A549 (cell line): ENCODE measurements around the gene ABCF2. TPM values are rescaled to one million over a fixed set of nuclear protein-coding genes. Genes with fewer than 3 reads are reported as not detected.

Experiments
- ATAC-seq, 2 experiments: fragments of 200-7000 bp in 1 of 2; fragments of >200 bp in 1 of 2; cut with Nextera tagmentation in 1 of 2; cut with Tn5 transposase in 1 of 2; 3 replicates each; pipeline versions ENCODE4 v1.8.0 to v1.9.1; 2018 to 2020; ENCODE audit warnings: mild to moderate bottlenecking in 1 of 2, moderate library complexity in 1 of 2
- CTCF ChIA-PET: fragments of 300-600 bp; sonication (Branson Sonifier 250); formaldehyde crosslinking; extraction: SDS; loops from one replicate; lab custom pipeline; 2021; ENCODE audit warnings: antibody characterized with exemption, inconsistent platforms; lab: Yijun Ruan, JAX
- POLR2A ChIA-PET: fragments of 350-600 bp; formaldehyde crosslinking; extraction: SDS; loops from one replicate; lab custom pipeline; 2021; ENCODE audit warnings: antibody characterized with exemption, inconsistent platforms; lab: Yijun Ruan, JAX
- DNase-seq, 2 experiments: peaks; one replicate each; pipeline versions ENCODE4 v3.0.0 to v3.0.0-alpha.2; 2011 to 2016; ENCODE audit warnings: low read depth in 1 of 2, low spot score in 1 of 2
- FAIRE-seq: peaks from 2 replicates; lab custom pipeline; 2011; peaks lifted over from hg19 to GRCh38; lab: Jason Lieb, UNC
- H3K27ac ChIP-seq, 2 experiments: fragments of >200 bp; sonication (Bioruptor Twin); formaldehyde crosslinking; 3 replicates each; pipeline ENCODE4 v1.5.1; 2016 to 2017
- H3K4me1 ChIP-seq: fragments of >200 bp; sonication (Bioruptor Twin); formaldehyde crosslinking; 3 replicates; pipeline ENCODE4 v1.6.1; 2016
- H3K4me2 ChIP-seq: fragments of >200 bp; sonication (Bioruptor Twin); formaldehyde crosslinking; 3 replicates; pipeline ENCODE4 v1.6.1; 2016
- H3K4me3 ChIP-seq: fragments of >200 bp; sonication (Bioruptor Twin); formaldehyde crosslinking; 3 replicates; pipeline ENCODE4 v1.5.1; 2016
- H3K9me3 ChIP-seq: fragments of >200 bp; sonication (Bioruptor Twin); formaldehyde crosslinking; 3 replicates; pipeline ENCODE4 v1.6.1; 2016
- CBX2 ChIP-seq: fragments of 200-600 bp; sonication (generic); IDR thresholded peaks from 2 replicates; pipeline ENCODE4 v1.6.1; 2016; ENCODE audit warnings: low read depth, mild to moderate bottlenecking, borderline replicate concordance
- CHD2 ChIP-seq: fragments of 150-350 bp; IDR thresholded peaks from 2 replicates; pipeline ENCODE4 v1.6.1; 2014; ENCODE audit warnings: low read length; ENCODE audit not compliant: partially characterized antibody
- JUN ChIP-seq, 2 experiments: fragments of >200 bp; sonication (Bioruptor Twin); formaldehyde crosslinking; IDR thresholded peaks; 2 replicates in 1 of 2; 3 replicates in 1 of 2; pipeline ENCODE4 v1.6.1; 2016 to 2017
- JUNB ChIP-seq: fragments of >200 bp; sonication (Bioruptor Twin); formaldehyde crosslinking; IDR thresholded peaks from 2 replicates; pipeline ENCODE4 v1.6.1; 2016
- KDM5A ChIP-seq: fragments of 200-600 bp; sonication (generic); IDR thresholded peaks from 2 replicates; pipeline ENCODE4 v1.6.1; 2016; ENCODE audit warnings: antibody characterized with exemption, mild to moderate bottlenecking
- MAZ ChIP-seq: fragments of 150-350 bp; IDR thresholded peaks from 2 replicates; pipeline ENCODE4 v1.6.1; 2014; ENCODE audit warnings: antibody characterized with exemption, low read depth, low read length, borderline replicate concordance
- MYC ChIP-seq: IDR thresholded peaks from 2 replicates; pipeline ENCODE4 v1.6.1; 2012; ENCODE audit warnings: mild to moderate bottlenecking, inconsistent platforms, low read length, improper control_type of control experiment, borderline replicate concordance
- PHF8 ChIP-seq: fragments of 200-600 bp; sonication (generic); IDR thresholded peaks from 2 replicates; pipeline ENCODE4 v1.6.1; 2016; ENCODE audit warnings: low read depth, mild to moderate bottlenecking, antibody characterized with exemption, moderate library complexity, borderline replicate concordance
- POLR2A ChIP-seq: IDR thresholded peaks from 2 replicates; pipeline ENCODE4 v1.6.1; 2012; ENCODE audit warnings: mild to moderate bottlenecking, low read length
- RAD21 ChIP-seq, 2 experiments: fragments of >200 bp in 1 of 2; sonication (Bioruptor Twin) in 1 of 2; formaldehyde crosslinking in 1 of 2; IDR thresholded peaks in 1 of 2; conservative IDR thresholded peaks in 1 of 2; 2 replicates in 1 of 2; 3 replicates in 1 of 2; pipeline ENCODE4 v1.6.1; 2012 to 2018; ENCODE audit warnings: inconsistent platforms in 1 of 2
- RFX5 ChIP-seq: fragments of 450-650 bp; IDR thresholded peaks from 2 replicates; pipeline ENCODE4 v1.7.1; 2014; ENCODE audit warnings: antibody characterized with exemption, mild to moderate bottlenecking, moderate library complexity
- SREBF2 ChIP-seq: fragments of 450-650 bp; IDR thresholded peaks from 2 replicates; pipeline ENCODE4 v1.6.1; 2014; ENCODE audit warnings: mild to moderate bottlenecking, moderate library complexity
- ZC3H11A ChIP-seq: fragments of 450-650 bp; IDR thresholded peaks from 2 replicates; pipeline ENCODE4 v1.6.1; 2014; ENCODE audit warnings: antibody characterized with exemption, mild to moderate bottlenecking
- ZFP36 ChIP-seq: fragments of 450-650 bp; IDR thresholded peaks from 2 replicates; pipeline ENCODE4 v1.6.1; 2014; ENCODE audit warnings: borderline replicate concordance; ENCODE audit not compliant: partially characterized antibody
- ZNF302 ChIP-seq: fragments of 250-450 bp; sonication (Bioruptor Pico); IDR thresholded peaks from 2 replicates; pipeline ENCODE4 v1.9.0; 2021; ENCODE audit warnings: inconsistent platforms, mild to moderate bottlenecking, moderate library complexity
- WGBS: methylation state at CpG from one replicate; pipeline ENCODE4 v1.1.6; 2017; ENCODE audit errors: missing lambda C conversion rate; 5-methylcytosine and 5-hydroxymethylcytosine counted together
- polyA plus RNA-seq, 4 experiments: library from polyadenylated mRNA; depleted of rRNA in 3 of 4; stranded (reverse); fragments of >200 nt; fragmentation: RNase III in 1 of 4; extraction: RNeasy Plus Mini Kit Qiagen cat#74134 plus additional on column Dnase treatment in 1 of 4; gene quantifications; 2 replicates in 3 of 4; 3 replicates in 1 of 4; pipeline ENCODE4 v1.2.3, GENCODE V29; 2011 to 2017
- TF ChIP-seq, protein P1 (sequence below): fragments of 250-450 bp; sonication (Bioruptor Pico); IDR thresholded peaks from 2 replicates; pipeline ENCODE4 v1.5.0; 2020; ENCODE audit warnings: low read depth, mild to moderate bottlenecking, moderate library complexity
- TF ChIP-seq, protein P2 (sequence below): fragments of 450-650 bp; IDR thresholded peaks from 2 replicates; pipeline ENCODE4 v1.6.1; 2014; ENCODE audit warnings: antibody characterized with exemption
- TF ChIP-seq, protein P3 (sequence below): fragments of >200 bp; sonication (Bioruptor Twin); formaldehyde crosslinking; IDR thresholded peaks from 3 replicates; pipeline ENCODE4 v1.6.1; 2016
- TF ChIP-seq, protein P4 (sequence below): fragments of 200-600 bp; sonication (generic); IDR thresholded peaks from 2 replicates; pipeline ENCODE4 v1.6.1; 2016; ENCODE audit warnings: antibody characterized with exemption, mild to moderate bottlenecking, moderate library complexity
- TF ChIP-seq, protein P5 (sequence below): IDR thresholded peaks from 2 replicates; pipeline ENCODE4 v1.6.1; 2012

Gene ABCF2
- polyA plus RNA-seq, 2 of the 4 experiments (the other 2 are of a cell fraction), result 47.8 to 70.9 TPM

DNA sequence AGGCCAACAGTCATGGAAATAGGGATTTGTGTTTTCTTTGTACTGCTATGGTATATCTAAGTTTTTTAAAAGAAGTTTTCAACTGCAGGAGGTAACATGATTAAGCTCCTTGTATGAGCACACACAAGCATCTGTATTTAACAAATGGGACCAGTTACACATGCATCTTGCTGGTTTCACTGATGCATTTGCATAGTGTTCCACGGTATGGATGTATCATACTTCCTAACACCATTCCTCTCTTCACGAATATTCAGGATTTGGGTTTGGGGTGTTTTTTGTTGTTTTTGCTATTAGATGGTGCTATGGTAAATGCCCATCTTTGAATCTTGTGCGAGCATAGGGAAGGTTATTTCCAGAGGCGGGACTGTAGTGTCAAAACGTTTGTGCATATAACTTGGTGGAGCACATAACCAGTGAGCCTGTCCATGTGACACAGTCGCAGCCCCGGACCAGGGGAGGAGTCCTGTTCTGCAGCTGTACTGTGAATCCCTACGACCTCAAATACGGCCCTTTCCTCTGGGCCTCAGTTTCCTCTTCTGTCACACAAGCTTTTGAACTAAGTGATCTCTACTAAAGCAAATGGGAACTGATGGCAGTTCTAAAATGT, 18.6 kb downstream of the ABCF2 start:
- DNase-seq (no peak), FAIRE-seq (no peak), ATAC-seq (peak in 1 of 2 experiments; percentile 12; a peak in 1 of 6 replicates)
- Histone ChIP-seq H3K4me3 (no peak overlapping the region), H3K4me1 (no peaks in the 10 kb centered on the region), H3K9me3 (no peaks in the 10 kb centered on the region), H3K4me2 (no peak overlapping the region), H3K27ac (no peak overlapping the region)
- TF ChIP-seq, protein P1, sequence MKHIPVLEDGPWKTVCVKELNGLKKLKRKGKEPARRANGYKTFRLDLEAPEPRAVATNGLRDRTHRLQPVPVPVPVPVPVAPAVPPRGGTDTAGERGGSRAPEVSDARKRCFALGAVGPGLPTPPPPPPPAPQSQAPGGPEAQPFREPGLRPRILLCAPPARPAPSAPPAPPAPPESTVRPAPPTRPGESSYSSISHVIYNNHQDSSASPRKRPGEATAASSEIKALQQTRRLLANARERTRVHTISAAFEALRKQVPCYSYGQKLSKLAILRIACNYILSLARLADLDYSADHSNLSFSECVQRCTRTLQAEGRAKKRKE (CRISPR knock-in tag), result no peak
- TF ChIP-seq MYC, result no peak
- no peak for TF ChIP-seq MAZ
- TF ChIP-seq, protein P2, sequence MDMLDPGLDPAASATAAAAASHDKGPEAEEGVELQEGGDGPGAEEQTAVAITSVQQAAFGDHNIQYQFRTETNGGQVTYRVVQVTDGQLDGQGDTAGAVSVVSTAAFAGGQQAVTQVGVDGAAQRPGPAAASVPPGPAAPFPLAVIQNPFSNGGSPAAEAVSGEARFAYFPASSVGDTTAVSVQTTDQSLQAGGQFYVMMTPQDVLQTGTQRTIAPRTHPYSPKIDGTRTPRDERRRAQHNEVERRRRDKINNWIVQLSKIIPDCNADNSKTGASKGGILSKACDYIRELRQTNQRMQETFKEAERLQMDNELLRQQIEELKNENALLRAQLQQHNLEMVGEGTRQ, result no peak
- TF ChIP-seq ZC3H11A, result no peak
- TF ChIP-seq SREBF2, result no peak
- TF ChIP-seq, protein P3, sequence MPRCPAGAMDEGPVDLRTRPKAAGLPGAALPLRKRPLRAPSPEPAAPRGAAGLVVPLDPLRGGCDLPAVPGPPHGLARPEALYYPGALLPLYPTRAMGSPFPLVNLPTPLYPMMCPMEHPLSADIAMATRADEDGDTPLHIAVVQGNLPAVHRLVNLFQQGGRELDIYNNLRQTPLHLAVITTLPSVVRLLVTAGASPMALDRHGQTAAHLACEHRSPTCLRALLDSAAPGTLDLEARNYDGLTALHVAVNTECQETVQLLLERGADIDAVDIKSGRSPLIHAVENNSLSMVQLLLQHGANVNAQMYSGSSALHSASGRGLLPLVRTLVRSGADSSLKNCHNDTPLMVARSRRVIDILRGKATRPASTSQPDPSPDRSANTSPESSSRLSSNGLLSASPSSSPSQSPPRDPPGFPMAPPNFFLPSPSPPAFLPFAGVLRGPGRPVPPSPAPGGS, result no peak
- TF ChIP-seq ZFP36, result no peak
- TF ChIP-seq RFX5, result no peak
- no peak for TF ChIP-seq JUNB
- TF ChIP-seq ZNF302 (CRISPR knock-in tag), result no peak
- TF ChIP-seq KDM5A, result no peak
- TF ChIP-seq, protein P4, sequence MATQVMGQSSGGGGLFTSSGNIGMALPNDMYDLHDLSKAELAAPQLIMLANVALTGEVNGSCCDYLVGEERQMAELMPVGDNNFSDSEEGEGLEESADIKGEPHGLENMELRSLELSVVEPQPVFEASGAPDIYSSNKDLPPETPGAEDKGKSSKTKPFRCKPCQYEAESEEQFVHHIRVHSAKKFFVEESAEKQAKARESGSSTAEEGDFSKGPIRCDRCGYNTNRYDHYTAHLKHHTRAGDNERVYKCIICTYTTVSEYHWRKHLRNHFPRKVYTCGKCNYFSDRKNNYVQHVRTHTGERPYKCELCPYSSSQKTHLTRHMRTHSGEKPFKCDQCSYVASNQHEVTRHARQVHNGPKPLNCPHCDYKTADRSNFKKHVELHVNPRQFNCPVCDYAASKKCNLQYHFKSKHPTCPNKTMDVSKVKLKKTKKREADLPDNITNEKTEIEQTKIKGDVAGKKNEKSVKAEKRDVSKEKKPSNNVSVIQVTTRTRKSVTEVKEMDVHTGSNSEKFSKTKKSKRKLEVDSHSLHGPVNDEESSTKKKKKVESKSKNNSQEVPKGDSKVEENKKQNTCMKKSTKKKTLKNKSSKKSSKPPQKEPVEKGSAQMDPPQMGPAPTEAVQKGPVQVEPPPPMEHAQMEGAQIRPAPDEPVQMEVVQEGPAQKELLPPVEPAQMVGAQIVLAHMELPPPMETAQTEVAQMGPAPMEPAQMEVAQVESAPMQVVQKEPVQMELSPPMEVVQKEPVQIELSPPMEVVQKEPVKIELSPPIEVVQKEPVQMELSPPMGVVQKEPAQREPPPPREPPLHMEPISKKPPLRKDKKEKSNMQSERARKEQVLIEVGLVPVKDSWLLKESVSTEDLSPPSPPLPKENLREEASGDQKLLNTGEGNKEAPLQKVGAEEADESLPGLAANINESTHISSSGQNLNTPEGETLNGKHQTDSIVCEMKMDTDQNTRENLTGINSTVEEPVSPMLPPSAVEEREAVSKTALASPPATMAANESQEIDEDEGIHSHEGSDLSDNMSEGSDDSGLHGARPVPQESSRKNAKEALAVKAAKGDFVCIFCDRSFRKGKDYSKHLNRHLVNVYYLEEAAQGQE, result no peak
- no peak for TF ChIP-seq RAD21 (conservative IDR thresholded peaks at IDR 0.05 in 1 of 2, IDR thresholded peaks at IDR 0.05 in 1 of 2)
- no peak for TF ChIP-seq CHD2
- TF ChIP-seq, protein P5, sequence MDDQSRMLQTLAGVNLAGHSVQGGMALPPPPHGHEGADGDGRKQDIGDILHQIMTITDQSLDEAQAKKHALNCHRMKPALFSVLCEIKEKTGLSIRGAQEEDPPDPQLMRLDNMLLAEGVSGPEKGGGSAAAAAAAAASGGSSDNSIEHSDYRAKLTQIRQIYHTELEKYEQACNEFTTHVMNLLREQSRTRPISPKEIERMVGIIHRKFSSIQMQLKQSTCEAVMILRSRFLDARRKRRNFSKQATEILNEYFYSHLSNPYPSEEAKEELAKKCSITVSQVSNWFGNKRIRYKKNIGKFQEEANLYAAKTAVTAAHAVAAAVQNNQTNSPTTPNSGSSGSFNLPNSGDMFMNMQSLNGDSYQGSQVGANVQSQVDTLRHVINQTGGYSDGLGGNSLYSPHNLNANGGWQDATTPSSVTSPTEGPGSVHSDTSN, result no peak
- TF ChIP-seq PHF8, result no peak
- TF ChIP-seq CBX2, result no peak
- TF ChIP-seq JUN (IDR thresholded peaks at IDR 0.05), result no peak
- no peak for TF ChIP-seq POLR2A
- ChIA-PET POLR2A (no interaction called here), CTCF (interaction anchor here (1.2 to 2.1 kb wide), 5 partner anchors 10 to 95 kb away, joined by 3 to 6 read pairs (median 3); no protein-coding TSS in a partner anchor)
- 58% methylated on average over 9 of the region's 9 CpGs for WGBS
